Endothelial cell of umbilical vein (primary cell): ENCODE measurements around the gene PEX19.

Experiments
- EZH2 ChIP-seq: IDR thresholded peaks from 2 replicates; pipeline ENCODE4 v1.6.1; 2012; ENCODE audit warnings: borderline replicate concordance, low read depth, mild to moderate bottlenecking, moderate library complexity, low read length, inconsistent platforms; ENCODE audit not compliant: severe bottlenecking
- POLR2A ChIP-seq: IDR thresholded peaks from 2 replicates; pipeline ENCODE4 v1.6.1; 2012; ENCODE audit warnings: low read depth, mild to moderate bottlenecking, control low read depth, low read length
- POLR2AphosphoS5 ChIP-seq: IDR thresholded peaks from 2 replicates; pipeline ENCODE4 v1.6.1; 2012; ENCODE audit warnings: low read depth, mild to moderate bottlenecking, control low read depth, low read length, moderate library complexity; ENCODE audit not compliant: insufficient read depth
- TF ChIP-seq, protein P1 (sequence below), 2 donors: IDR thresholded peaks; 1 replicate in 1 of 2; 2 replicates in 1 of 2; pipeline ENCODE4 v1.5.1; 2011; ENCODE audit warnings: low read length in 2 of 2, mild to moderate bottlenecking in 2 of 2, moderate library complexity in 2 of 2, control low read depth in 1 of 2, inconsistent platforms in 1 of 2, low read depth in 1 of 2; ENCODE audit not compliant: insufficient read depth in 1 of 2; ENCODE audit errors: extremely low read depth in 1 of 2

DNA sequence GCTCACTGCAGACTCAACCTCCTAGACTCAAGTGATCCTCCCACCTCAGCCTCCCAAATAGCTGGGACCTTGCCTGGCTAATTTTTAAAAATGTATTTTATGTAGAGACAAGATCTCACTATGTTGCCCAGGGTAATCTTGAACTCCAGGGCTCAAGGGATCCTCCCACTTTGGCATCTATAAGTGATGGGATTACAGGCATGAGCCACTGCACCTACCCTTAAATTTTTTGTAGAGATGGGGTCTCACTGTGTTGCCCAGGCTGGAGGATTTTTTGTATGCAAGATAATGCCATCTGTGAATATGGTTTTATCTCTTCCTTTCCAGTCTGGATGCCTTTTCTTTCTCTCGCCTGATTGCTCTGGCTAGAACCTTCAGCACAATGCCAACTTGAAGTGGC, 13.9 kb downstream of the PEX19 start:
- TF ChIP-seq, protein P1, sequence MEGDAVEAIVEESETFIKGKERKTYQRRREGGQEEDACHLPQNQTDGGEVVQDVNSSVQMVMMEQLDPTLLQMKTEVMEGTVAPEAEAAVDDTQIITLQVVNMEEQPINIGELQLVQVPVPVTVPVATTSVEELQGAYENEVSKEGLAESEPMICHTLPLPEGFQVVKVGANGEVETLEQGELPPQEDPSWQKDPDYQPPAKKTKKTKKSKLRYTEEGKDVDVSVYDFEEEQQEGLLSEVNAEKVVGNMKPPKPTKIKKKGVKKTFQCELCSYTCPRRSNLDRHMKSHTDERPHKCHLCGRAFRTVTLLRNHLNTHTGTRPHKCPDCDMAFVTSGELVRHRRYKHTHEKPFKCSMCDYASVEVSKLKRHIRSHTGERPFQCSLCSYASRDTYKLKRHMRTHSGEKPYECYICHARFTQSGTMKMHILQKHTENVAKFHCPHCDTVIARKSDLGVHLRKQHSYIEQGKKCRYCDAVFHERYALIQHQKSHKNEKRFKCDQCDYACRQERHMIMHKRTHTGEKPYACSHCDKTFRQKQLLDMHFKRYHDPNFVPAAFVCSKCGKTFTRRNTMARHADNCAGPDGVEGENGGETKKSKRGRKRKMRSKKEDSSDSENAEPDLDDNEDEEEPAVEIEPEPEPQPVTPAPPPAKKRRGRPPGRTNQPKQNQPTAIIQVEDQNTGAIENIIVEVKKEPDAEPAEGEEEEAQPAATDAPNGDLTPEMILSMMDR (IDR thresholded peaks at IDR 0.05; ENCODE audit: extremely low read depth in 1 of 2, insufficient read depth in 1 of 2, low read depth in 1 of 2, low read length in 2 of 2) = no peak
- TF ChIP-seq EZH2 (no peak), POLR2A (no peak), POLR2AphosphoS5 (no peak)
